Neural cell (in vitro differentiated cells): ENCODE measurements around the gene ABCB8. TPM values are rescaled to one million over a fixed set of nuclear protein-coding genes. Genes with fewer than 3 reads are reported as not detected.

Source experiments
- H2AFZ ChIP-seq: fragments of 200-600, 300-800 bp; sonication (generic), shearing (Covaris generic); 2 replicates; pipeline ENCODE4 v1.6.0; 2014; ENCODE audit warnings: low read depth, mild to moderate bottlenecking, antibody characterized with exemption, low read length, moderate library complexity
- H3F3A ChIP-seq: fragments of 200-600 bp; shearing (Covaris generic); 2 replicates; pipeline ENCODE4 v1.6.1; 2016; ENCODE audit warnings: mild to moderate bottlenecking, moderate library complexity, mixed read lengths, antibody characterized with exemption, low read length; ENCODE audit not compliant: insufficient read depth, poor library complexity, severe bottlenecking
- H3K27ac ChIP-seq: fragments of 200-600, 300-800 bp; sonication (generic), shearing (Covaris generic); 2 replicates; pipeline ENCODE4 v1.5.1; 2014; ENCODE audit warnings: mild to moderate bottlenecking, low read length, moderate library complexity
- H3K27me3 ChIP-seq: fragments of 300-800, 200-600 bp; sonication (generic), shearing (Covaris generic); 2 replicates; pipeline ENCODE4 v1.6.0; 2014; ENCODE audit warnings: mild to moderate bottlenecking, low read depth, low read length, moderate library complexity; ENCODE audit not compliant: insufficient read depth
- H3K36me3 ChIP-seq: fragments of 300-800, 200-600 bp; sonication (generic), shearing (Covaris generic); 2 replicates; pipeline ENCODE4 v1.5.1; 2014; ENCODE audit warnings: mild to moderate bottlenecking, antibody characterized with exemption, low read length, moderate library complexity; ENCODE audit not compliant: insufficient read depth
- H3K4me2 ChIP-seq: fragments of 300-800, 200-600 bp; sonication (generic), shearing (Covaris generic); 2 replicates; pipeline ENCODE4 v1.6.0; 2014; ENCODE audit warnings: mild to moderate bottlenecking, low read length
- H3K4me3 ChIP-seq: fragments of 300-800, 200-600 bp; sonication (generic), shearing (Covaris generic); 2 replicates; pipeline ENCODE4 v1.5.1; 2014; ENCODE audit warnings: mild to moderate bottlenecking, low read length, moderate library complexity
- H3K79me2 ChIP-seq: fragments of 200-600 bp; shearing (Covaris generic); replicated peaks from 2 replicates; pipeline ENCODE4 v1.6.0; 2014; ENCODE audit warnings: mild to moderate bottlenecking, low read length, moderate library complexity; ENCODE audit not compliant: insufficient read depth
- H3K9ac ChIP-seq: fragments of 300-800, 200-600 bp; sonication (generic), shearing (Covaris generic); 2 replicates; pipeline ENCODE4 v1.6.1; 2016; ENCODE audit warnings: mild to moderate bottlenecking, low read length, mixed read lengths
- H3K9me2 ChIP-seq: fragments of 200-600 bp; shearing (Covaris generic); 2 replicates; pipeline ENCODE4 v1.6.1; 2016; ENCODE audit warnings: mild to moderate bottlenecking, low read length, mixed read lengths; ENCODE audit not compliant: insufficient read depth
- H3K9me3 ChIP-seq: fragments of 200-600, 300-800 bp; sonication (generic), shearing (Covaris generic); 2 replicates; pipeline ENCODE4 v1.6.1; 2016; ENCODE audit warnings: mild to moderate bottlenecking, mixed run types, low read length, moderate library complexity, mixed read lengths
- H4K20me1 ChIP-seq: fragments of 200-600 bp; shearing (Covaris generic); 2 replicates; pipeline ENCODE4 v1.6.1; 2016; ENCODE audit warnings: mild to moderate bottlenecking, mixed run types; ENCODE audit not compliant: insufficient read depth
- CTCF ChIP-seq: fragments of 450-650 bp; IDR thresholded peaks from 2 replicates; pipeline ENCODE4 v1.5.1; 2014; ENCODE audit warnings: antibody characterized with exemption, mild to moderate bottlenecking, moderate library complexity; ENCODE audit not compliant: poor library complexity, severe bottlenecking
- EP300 ChIP-seq: fragments of 450-650 bp; conservative IDR thresholded peaks from 2 replicates; pipeline ENCODE4 v1.6.1; 2014; ENCODE audit warnings: antibody characterized with exemption, mild to moderate bottlenecking, moderate library complexity; ENCODE audit not compliant: poor library complexity, severe bottlenecking
- EZH2 ChIP-seq: fragments of 200-600, 300-800 bp; shearing (Covaris generic), sonication (generic); IDR thresholded peaks from 2 replicates; pipeline ENCODE4 v1.6.1; 2014; ENCODE audit warnings: antibody characterized with exemption, low read length, borderline replicate concordance, mild to moderate bottlenecking; ENCODE audit not compliant: insufficient read depth, poor library complexity, severe bottlenecking
- MXI1 ChIP-seq: fragments of 450-650 bp; conservative IDR thresholded peaks from 2 replicates; pipeline ENCODE4 v1.6.1; 2014; ENCODE audit warnings: antibody characterized with exemption, mild to moderate bottlenecking; ENCODE audit not compliant: poor library complexity, severe bottlenecking
- POLR2AphosphoS5 ChIP-seq: IDR thresholded peaks from 2 replicates; pipeline ENCODE4 v1.6.1; 2012
- RAD21 ChIP-seq: fragments of 450-650 bp; conservative IDR thresholded peaks from 2 replicates; pipeline ENCODE4 v1.6.1; 2014; ENCODE audit warnings: antibody characterized with exemption, mild to moderate bottlenecking, moderate library complexity
- REST ChIP-seq: IDR thresholded peaks from 2 replicates; pipeline ENCODE4 v1.6.1; 2012; ENCODE audit warnings: borderline replicate concordance
- SMC3 ChIP-seq: fragments of 450-650 bp; conservative IDR thresholded peaks from 2 replicates; pipeline ENCODE4 v1.6.1; 2014; ENCODE audit warnings: antibody characterized with exemption, mild to moderate bottlenecking, moderate library complexity; ENCODE audit not compliant: poor library complexity
- TAF1 ChIP-seq: IDR thresholded peaks from 2 replicates; pipeline ENCODE4 v1.6.1; 2012; ENCODE audit warnings: low read depth
- polyA plus RNA-seq: library from polyadenylated mRNA; depleted of rRNA; stranded (reverse); fragments of >200 nt; gene quantifications from 2 replicates; pipeline ENCODE4 v1.2.3, GENCODE V29; 2014

Gene ABCB8
- polyA plus RNA-seq, 1 donor from 2014 or later: 40.5 TPM

GRCh38 chr7:151065516-151065915 is 37.3 kb downstream of the ABCB8 start:
- Histone ChIP-seq H3K9me3 (no peaks in the 10 kb centered on the region), H3K36me3 (no peaks in the 10 kb centered on the region)

GRCh38 chr7:151066273-151066974 is 38.2 kb downstream of the ABCB8 start:
- no peaks in the 10 kb centered on the region for H3F3A ChIP-seq
- H3K9me2 ChIP-seq: no peaks in the 10 kb centered on the region
- H3K27me3 ChIP-seq: no peaks in the 10 kb centered on the region
- H3K27ac ChIP-seq: no peak overlapping the region
- no peak overlapping the region for H3K4me3 ChIP-seq
- no peaks in the 10 kb centered on the region for H3K36me3 ChIP-seq
- no peaks in the 10 kb centered on the region for H3K9me3 ChIP-seq
- no peak overlapping the region for H3K4me2 ChIP-seq
- H3K9ac ChIP-seq: no peak overlapping the region
- H4K20me1 ChIP-seq: no peaks in the 10 kb centered on the region
- no peaks in the 10 kb centered on the region for H3K79me2 ChIP-seq
- H2AFZ ChIP-seq: no peak overlapping the region
- no peak for TF ChIP-seq MXI1
- TF ChIP-seq TAF1: no peak
- no peak for TF ChIP-seq EZH2
- no peak for TF ChIP-seq REST
- no peak for TF ChIP-seq EP300

More at GRCh38 chr7:151065516-151065915, 37.3 kb downstream of the ABCB8 start:
- Histone ChIP-seq H3K27ac (no peak overlapping the region), H3K79me2 (no peaks in the 10 kb centered on the region), H3K4me3 (no peak overlapping the region), H3F3A (no peaks in the 10 kb centered on the region), H2AFZ (no peak overlapping the region), H4K20me1 (no peaks in the 10 kb centered on the region), H3K4me2 (no peak overlapping the region), H3K9me2 (no peaks in the 10 kb centered on the region), H3K27me3 (peaks cover under 1% of the 10 kb centered on the region), H3K9ac (no peak overlapping the region)
- TF ChIP-seq TAF1: no peak
- no peak for TF ChIP-seq EZH2
- no peak for TF ChIP-seq EP300
- no peak for TF ChIP-seq CTCF
- TF ChIP-seq RAD21: no peak
- no peak for TF ChIP-seq REST
- TF ChIP-seq POLR2AphosphoS5: no peak
- TF ChIP-seq MXI1: no peak
- TF ChIP-seq SMC3: no peak
